GM19328 (cell line): ENCODE results near the gene LRRK2.
"Not testable (repeated sequence)": the region's sequence is repeated elsewhere in the genome, so short reads cannot be mapped to it uniquely, and the experiment has no call there.

Experiments
- ATAC-seq: cut with Tn5 transposase; IDR thresholded peaks from one replicate; pipeline ENCODE4 v1.9.1; 2021; ENCODE audit warnings: mild to moderate bottlenecking, moderate library complexity; ENCODE audit not compliant: unreplicated experiment

The LRRK2 gene

DNA sequence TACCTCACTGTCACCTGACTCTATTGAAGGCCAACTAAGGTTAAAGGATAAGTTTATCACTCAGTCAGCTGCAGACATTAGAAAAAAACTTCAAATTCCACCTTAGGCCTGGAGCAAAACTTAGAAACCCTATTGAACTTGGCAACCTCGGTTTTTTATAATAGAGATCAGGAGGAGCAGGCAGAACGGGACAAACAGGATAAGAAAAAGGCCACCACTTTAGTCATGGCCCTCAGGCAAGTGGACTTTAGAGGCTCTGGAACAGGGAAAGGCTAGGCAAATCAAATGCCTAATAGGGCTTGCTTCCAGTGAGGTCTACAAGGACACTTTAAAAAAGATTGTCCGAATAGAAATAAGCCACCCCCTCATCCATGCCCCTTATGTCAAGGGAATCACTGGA is 162.5 kb downstream of the LRRK2 start:
- ATAC-seq = not testable (repeated sequence)

DNA sequence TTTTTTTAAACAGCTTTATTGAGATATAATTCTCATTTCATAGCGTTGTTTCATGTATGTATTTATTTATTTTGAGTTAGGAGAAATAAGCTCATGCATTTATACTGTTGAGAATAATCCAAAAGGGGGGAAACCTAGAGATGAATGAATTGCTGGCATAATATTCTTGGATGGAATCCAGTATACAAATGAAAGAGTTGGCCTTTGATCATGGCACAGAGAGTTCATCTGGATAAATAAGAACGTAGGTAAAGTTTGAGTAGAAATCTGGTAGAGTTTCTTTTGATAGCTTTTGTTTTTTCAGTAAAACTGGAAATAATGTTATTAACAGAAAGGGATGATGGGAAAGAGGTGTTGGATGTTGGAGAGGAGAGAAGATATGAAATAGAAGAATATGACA is 166.2 kb downstream of the LRRK2 start:
- no peak for ATAC-seq

DNA sequence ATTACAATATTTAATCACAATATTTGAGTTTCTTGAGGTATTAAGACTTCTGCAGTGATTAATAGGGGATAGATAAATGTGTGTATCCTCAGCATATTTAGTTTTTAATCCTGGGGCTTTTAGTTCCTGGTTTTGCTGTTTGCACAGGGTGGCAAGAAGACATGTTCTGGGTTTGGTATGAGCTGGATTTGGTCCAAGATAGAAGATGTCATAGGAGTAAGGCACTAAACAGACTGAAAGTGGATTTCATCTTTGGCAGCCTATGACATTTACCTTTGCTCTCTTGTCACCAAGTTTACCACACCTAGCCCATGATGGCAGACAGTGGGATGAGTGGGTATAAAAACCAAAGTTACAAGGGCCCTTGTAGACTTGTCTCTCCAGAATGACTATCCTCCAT is 168.2 kb downstream of the LRRK2 start:
- no peak for ATAC-seq

DNA sequence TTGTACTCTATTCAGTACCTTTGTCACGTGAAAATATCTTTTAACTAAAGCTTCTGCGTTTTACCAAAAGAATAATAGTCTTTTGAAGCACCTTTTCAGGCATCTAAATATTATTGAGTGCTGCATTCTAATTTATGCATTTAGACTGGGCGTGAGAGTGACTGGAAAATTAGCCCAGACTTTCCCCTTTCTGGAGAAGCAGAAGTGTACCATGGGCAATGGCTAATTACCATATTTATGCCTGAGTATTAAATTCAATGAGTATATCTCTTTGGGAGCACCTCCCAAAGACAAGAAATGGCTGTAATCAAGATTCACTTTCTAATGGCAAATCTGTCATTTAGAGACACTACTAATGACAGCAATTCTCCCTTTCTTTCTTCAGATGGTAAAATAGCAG is 174.9 kb downstream of the LRRK2 start:
- no peak for ATAC-seq

DNA sequence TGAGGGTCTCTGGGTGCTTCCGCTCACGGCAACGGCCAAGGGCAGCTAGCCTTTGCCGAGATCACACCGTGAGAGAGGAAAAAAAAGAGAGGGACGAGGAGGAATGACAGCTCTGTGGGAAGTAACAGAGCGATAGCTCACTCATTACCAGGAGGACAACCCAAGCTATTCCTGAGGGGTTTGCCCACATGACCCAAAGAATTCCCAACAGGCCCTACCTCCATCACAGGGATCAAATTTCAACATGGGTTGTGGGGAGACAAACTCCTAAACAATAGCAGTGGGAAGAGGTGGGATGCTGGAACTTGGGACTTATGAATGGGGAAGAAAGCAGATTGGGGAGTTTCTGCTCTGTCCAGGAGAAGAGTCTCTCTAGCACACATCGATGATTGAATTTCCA is 180.6 kb downstream of the LRRK2 start:
- ATAC-seq = no peak
